Motor neuron (in vitro differentiated cells): ENCODE measurements around the gene BCAS3. TPM values are rescaled to one million over a fixed set of nuclear protein-coding genes. Genes with fewer than 3 reads are reported as not detected.
A peak's percentile ranks its signal among the peaks of the same experiment; 100 is the strongest.

ENCODE experiments used
- ATAC-seq, 8 experiments: fragments of 200-7000 bp; cut with Tn5 transposase; replicated peaks in 6 of 8; 2 replicates each; pipeline ENCODE4 v1.8.0; 2021; ENCODE audit warnings: mild to moderate bottlenecking in 8 of 8, moderate library complexity in 8 of 8
- H3K27ac ChIP-seq, 2 donors: fragments of 250-450 bp; sonication (Bioruptor Pico); 2 replicates each; pipeline ENCODE4 v1.9.0; 2021; ENCODE audit warnings: antibody characterized with exemption in 2 of 2, mild to moderate bottlenecking in 2 of 2, moderate library complexity in 1 of 2
- H3K4me1 ChIP-seq, 2 donors: fragments of 250-450 bp; sonication (Bioruptor Pico); replicated peaks in 1 of 2; 2 replicates each; pipeline ENCODE4 v1.6.1; 2021; ENCODE audit warnings: antibody characterized with exemption in 2 of 2, mild to moderate bottlenecking in 2 of 2, moderate library complexity in 1 of 2
- H3K4me3 ChIP-seq, 5 donors: fragments of 250-450 bp; sonication (Bioruptor Pico); 2 replicates each; pipeline ENCODE4 v1.9.0; 2021; ENCODE audit warnings: antibody characterized with exemption in 5 of 5, mild to moderate bottlenecking in 5 of 5, moderate library complexity in 4 of 5
- WGBS, 10 experiments: fragments of 450-650 bp; shearing (Covaris generic); methylation state at CpG; one replicate each; pipeline ENCODE4 v1.0.0; 2022; 5-methylcytosine and 5-hydroxymethylcytosine counted together
- in situ Hi-C, 9 experiments: fragments of 400-800 bp; cut with MboI; loops; one replicate each; pipeline ENCODE4 v1.15.0; 2021; ENCODE audit warnings: low sequenced_read_pairs in 9 of 9, low pct_unique_long_range_greater_than_20kb in 2 of 9; ENCODE audit not compliant: unreplicated experiment in 9 of 9
- total RNA-seq, 8 experiments: library from RNA; unstranded; fragments of 300-600 nt; gene quantifications; 2 replicates each; pipeline versions ENCODE4 v1.2.3 to v1.2.4, GENCODE V29; 2022

BCAS3 gene
- total RNA-seq, 8 experiments from 2014 or later = 18.1 to 45.4 (median 26.8) TPM

- Histone ChIP-seq H3K4me1 (peaks cover 36 to 38% of the 10 kb centered on the region in 2 donors), H3K27ac (peak overlapping the region in 1 of 2 donors; percentile 2), H3K4me3 (no peak overlapping the region)
- in situ Hi-C loops = no loop called here
- ATAC-seq = peak in 7 of 8 experiments; percentile 17 to 62 (median 32)
- WGBS, 10 experiments = 5 to 59% (median 32%) methylated on average over 1 to 6 of the region's 6 CpGs; no CpG with 5 or more reads in 1 of the 10 experiments
Observed at GRCh38 chr17:61208301-61209105, 530.9 kb downstream of the BCAS3 start.

DNA sequence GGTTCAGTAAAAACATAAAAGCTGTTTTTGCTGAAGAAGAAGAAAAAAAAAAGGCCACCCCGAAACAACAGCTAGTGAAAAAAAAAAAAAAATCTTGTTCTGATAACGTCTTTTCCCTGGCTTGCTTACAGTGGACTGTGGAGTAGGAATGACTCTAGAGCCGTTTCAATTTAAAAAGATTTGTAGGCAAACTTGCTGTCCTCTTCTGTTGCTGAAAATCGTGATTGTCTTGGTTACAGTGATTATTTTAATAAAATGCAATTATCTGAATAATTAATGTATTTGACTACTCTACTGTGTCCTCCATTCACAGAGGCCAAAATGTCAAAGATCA is 531.4 kb downstream of the BCAS3 start:
- no peak overlapping the region for H3K4me3 ChIP-seq

DNA sequence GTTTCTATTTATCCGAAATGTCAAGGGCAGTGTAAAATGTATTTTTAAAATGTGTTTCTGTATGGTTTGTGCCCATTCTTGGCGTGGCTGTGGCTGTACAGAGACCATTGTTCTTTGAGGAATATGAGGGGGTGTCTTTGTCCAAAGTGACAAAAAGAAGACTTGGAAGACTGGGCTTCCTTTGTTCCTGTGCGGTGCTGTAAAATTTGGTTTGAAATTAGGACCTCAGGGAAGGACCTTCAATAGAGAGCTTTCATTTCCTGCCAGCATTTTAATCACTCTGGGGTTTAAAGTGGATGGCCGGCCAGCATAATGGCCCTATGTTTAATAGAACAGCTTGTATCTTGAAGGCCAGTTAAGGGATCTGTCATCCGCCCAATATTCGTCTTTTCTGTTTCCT is 531.9 kb downstream of the BCAS3 start:
- WGBS, 10 experiments = 4 to 100% (median 34%) methylated on average over 1 to 4 of the region's 6 CpGs; no CpG with 5 or more reads in 2 of the 10 experiments
- peaks cover 30 to 33% of the 10 kb centered on the region in 2 donors for H3K4me1 ChIP-seq
- no peak overlapping the region for H3K27ac ChIP-seq
- peak in 5 of 8 experiments; percentile 47 to 84 (median 65) for ATAC-seq
- in situ Hi-C loops = no loop called here
- H3K4me3 ChIP-seq = no peak overlapping the region

More for the DNA sequence above, 531.4 kb downstream of the BCAS3 start:
- H3K4me1 ChIP-seq = peaks cover 32 to 35% of the 10 kb centered on the region in 2 donors
- peak overlapping the region in 1 of 2 donors; percentile 2 for H3K27ac ChIP-seq
- 14 to 75% (median 44%) methylated on average over 1 to 4 of the region's 4 CpGs for WGBS, 10 experiments
- peak in 5 of 8 experiments; percentile 9 to 52 (median 37) for ATAC-seq
- in situ Hi-C loops = no loop called here

GRCh38 chr17:61211236-61211635 is 533.6 kb downstream of the BCAS3 start:
- no peak for ATAC-seq
- 40 to 100% (median 92%) methylated on average over 1 of the region's 1 CpG; no CpG with 5 or more reads in 6 of the 10 experiments for WGBS, 10 experiments

DNA sequence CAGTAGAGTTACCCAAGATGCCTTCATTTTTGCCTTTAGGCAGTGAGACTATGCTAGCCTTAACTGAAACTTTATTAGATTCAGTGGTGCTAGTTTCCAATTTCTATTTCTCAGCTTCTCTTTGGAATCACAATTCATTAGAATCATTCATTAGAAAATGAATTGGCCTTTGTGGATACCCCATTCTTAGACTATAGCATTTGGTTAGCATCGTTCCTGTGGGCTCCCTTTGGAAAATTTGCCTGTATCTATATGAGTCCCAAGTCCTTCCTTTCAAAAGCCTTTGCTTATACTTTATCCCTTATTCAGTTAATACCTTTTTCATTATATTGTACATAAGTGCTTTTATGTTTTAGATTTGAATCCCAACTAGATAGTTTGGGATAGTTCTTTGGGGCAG is 535.0 kb downstream of the BCAS3 start:
- in situ Hi-C loops = no loop called here
- Histone ChIP-seq H3K4me3 (no peak overlapping the region), H3K27ac (no peak overlapping the region), H3K4me1 (peaks cover 30 to 33% of the 10 kb centered on the region in 2 donors)
- WGBS, 10 experiments = 33 to 100% (median 83%) methylated on average over 1 of the region's 1 CpG; no CpG with 5 or more reads in 5 of the 10 experiments
- ATAC-seq = no peak

More at GRCh38 chr17:61211236-61211635, 533.6 kb downstream of the BCAS3 start:
- no peak overlapping the region for H3K27ac ChIP-seq
- peaks cover 30 to 33% of the 10 kb centered on the region in 2 donors for H3K4me1 ChIP-seq
- in situ Hi-C loops = no loop called here
- H3K4me3 ChIP-seq = no peak overlapping the region

DNA sequence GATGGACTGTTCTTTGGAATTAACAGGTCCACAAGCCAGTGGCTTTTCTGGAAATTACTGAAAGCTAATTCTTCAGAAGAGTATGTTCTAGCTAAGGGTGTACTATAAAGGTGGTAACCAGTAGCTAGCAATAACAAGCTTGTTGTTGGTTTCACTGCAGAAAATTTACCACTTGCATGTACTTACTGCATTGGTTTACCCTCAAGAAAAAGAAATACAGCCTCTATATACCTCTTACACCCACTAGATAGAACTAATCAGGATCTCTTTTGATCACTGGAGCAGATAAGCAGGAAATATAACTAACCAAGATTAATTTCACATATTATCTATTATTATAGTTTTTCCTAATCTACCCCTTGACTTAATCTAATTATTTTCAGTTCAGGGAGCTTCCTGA is 537.1 kb downstream of the BCAS3 start:
- no peak for ATAC-seq
- peaks cover 15 to 16% of the 10 kb centered on the region in 2 donors for H3K4me1 ChIP-seq
- no peak overlapping the region for H3K27ac ChIP-seq
- no peak overlapping the region for H3K4me3 ChIP-seq
- in situ Hi-C loops = no loop called here

GRCh38 chr17:61216066-61216465 is 538.4 kb downstream of the BCAS3 start:
- Histone ChIP-seq H3K27ac (no peak overlapping the region), H3K4me1 (peaks cover 4 to 7% of the 10 kb centered on the region in 2 donors), H3K4me3 (no peak overlapping the region)
- in situ Hi-C loops = no loop called here
- 90 to 100% (median 96%) methylated on average over 3 to 4 of the region's 4 CpGs; no CpG with 5 or more reads in 3 of the 10 experiments for WGBS, 10 experiments
- no peak for ATAC-seq

- Histone ChIP-seq H3K4me3 (no peak overlapping the region), H3K4me1 (no peaks in the 10 kb centered on the region), H3K27ac (no peak overlapping the region)
- 87 to 100% (median 90%) methylated on average over 2 to 4 of the region's 4 CpGs; no CpG with 5 or more reads in 3 of the 10 experiments for WGBS, 10 experiments
- in situ Hi-C loops = no loop called here
- ATAC-seq = no peak
Observed at GRCh38 chr17:61217878-61218437, 540.3 kb downstream of the BCAS3 start.

GRCh38 chr17:61218438-61218837 is 540.8 kb downstream of the BCAS3 start:
- ATAC-seq = no peak
- in situ Hi-C loops = no loop called here

DNA sequence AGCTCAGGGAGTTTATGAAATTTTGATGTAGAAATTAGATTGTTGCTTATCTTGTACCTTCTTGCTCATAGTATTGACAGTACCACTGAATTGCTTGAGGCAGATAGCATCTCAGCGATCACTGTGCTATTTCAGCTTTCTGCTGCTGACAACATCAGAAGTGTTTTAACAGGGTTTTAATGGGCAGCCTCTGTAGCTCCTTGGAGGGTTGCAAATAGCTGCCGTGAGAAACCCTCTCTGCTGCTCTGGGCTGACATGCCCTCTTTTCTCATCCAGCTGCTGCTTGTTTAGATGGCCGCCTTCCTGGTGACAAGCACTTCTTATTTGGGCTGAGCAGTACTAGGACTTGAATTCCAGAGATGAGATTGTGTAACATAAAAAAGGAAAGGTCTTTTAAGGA is 541.8 kb downstream of the BCAS3 start:
- ATAC-seq = no peak
- Histone ChIP-seq H3K4me3 (no peak overlapping the region), H3K4me1 (no peaks in the 10 kb centered on the region), H3K27ac (no peak overlapping the region)
- WGBS, 10 experiments = 0 to 100% (median 77%) methylated on average over 1 to 3 of the region's 3 CpGs
- in situ Hi-C loops = no loop called here

More at GRCh38 chr17:61218438-61218837, 540.8 kb downstream of the BCAS3 start:
- no peak overlapping the region for H3K27ac ChIP-seq
- WGBS, 10 experiments = 60 to 100% (median 100%) methylated on average over 1 of the region's 1 CpG; no CpG with 5 or more reads in 4 of the 10 experiments
- H3K4me1 ChIP-seq = no peaks in the 10 kb centered on the region
- H3K4me3 ChIP-seq = no peak overlapping the region

GRCh38 chr17:61221181-61221580 is 543.5 kb downstream of the BCAS3 start:
- Histone ChIP-seq H3K4me1 (peaks cover 0 to 5% of the 10 kb centered on the region in 2 donors), H3K4me3 (no peak overlapping the region), H3K27ac (no peak overlapping the region)
- in situ Hi-C loops = no loop called here
- 100% methylated on average over 1 of the region's 1 CpG; no CpG with 5 or more reads in 7 of the 10 experiments for WGBS, 10 experiments
- no peak for ATAC-seq

DNA sequence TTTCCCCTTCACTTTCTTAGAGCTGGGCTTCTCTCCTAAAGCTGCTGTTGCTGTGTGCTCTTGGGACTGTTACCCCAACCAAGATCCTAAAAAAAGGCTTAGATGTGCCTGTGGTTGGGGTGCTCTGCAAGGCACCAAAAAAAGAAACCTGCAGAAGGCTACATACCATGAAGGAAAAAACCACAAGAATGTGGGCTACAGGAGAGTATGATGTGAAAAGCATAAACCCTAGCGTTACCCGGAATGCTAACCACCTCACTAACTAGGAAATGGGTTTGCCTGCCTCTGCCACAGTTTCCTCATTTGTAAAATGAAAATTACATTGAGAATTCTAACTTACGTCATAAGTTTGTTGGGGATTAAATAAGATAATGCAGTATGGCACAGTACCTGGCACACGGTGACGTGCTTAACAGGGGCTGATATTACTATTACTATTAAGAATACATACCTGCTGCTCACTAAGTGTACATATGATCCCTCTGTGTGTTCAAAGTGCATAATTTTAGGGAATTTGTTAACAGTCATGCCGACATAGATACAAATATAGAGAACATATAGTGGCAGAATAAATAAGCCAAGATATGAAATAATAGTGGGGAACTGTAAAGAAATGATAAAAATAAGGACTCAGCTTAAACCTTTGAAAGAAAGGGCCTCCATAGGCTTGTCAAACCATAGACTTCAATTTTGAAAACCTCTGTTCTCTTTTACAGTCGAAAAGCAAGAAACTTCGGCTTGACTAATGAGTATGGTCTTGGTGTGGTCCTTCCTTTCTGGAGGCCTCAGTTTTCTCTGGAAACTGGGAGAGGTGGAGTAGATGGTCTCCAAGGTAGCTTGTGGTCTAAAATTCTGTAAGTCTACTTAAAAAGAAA is 544.2 kb downstream of the BCAS3 start:
- 90 to 100% (median 95%) methylated on average over 2 to 7 of the region's 8 CpGs; no CpG with 5 or more reads in 3 of the 10 experiments for WGBS, 10 experiments
- no peak for ATAC-seq

GRCh38 chr17:61223725-61224124 is 546.1 kb downstream of the BCAS3 start:
- no peak for ATAC-seq
- H3K27ac ChIP-seq = no peak overlapping the region
- WGBS, 10 experiments = 88 to 100% (median 100%) methylated on average over 1 of the region's 1 CpG; no CpG with 5 or more reads in 5 of the 10 experiments
- H3K4me1 ChIP-seq = peaks cover 0 to 5% of the 10 kb centered on the region in 2 donors
- H3K4me3 ChIP-seq = no peak overlapping the region
- in situ Hi-C loops = no loop called here

More for the DNA sequence above, 544.2 kb downstream of the BCAS3 start:
- H3K4me3 ChIP-seq = no peak overlapping the region
- peaks cover 0 to 5% of the 10 kb centered on the region in 2 donors for H3K4me1 ChIP-seq
- H3K27ac ChIP-seq = no peak overlapping the region
- in situ Hi-C loops = no loop called here
